HepG2 (cell line): ENCODE results near the gene EFNA4. TPM values are rescaled to one million over a fixed set of nuclear protein-coding genes. Genes with fewer than 3 reads are reported as not detected.

ENCODE experiments used
- ZNF138 ChIP-seq: sonication (generic); formaldehyde crosslinking; IDR thresholded peaks from 2 replicates; pipeline ENCODE4 v1.5.0; 2020; ENCODE audit warnings: mild to moderate bottlenecking, low read depth, missing genetic modification reagents
- ZNF644 ChIP-seq: IDR thresholded peaks from 2 replicates; pipeline ENCODE4 v1.6.1; 2016; ENCODE audit warnings: low read depth
- polyA plus RNA-seq, 8 experiments: library from polyadenylated mRNA; depleted of rRNA in 3 of 8; stranded (reverse) in 7 of 8; unstranded in 1 of 8; fragments of >200 nt; fragmentation: Illumina TruSeq in 4 of 8; extraction: Trizol in 4 of 8; gene quantifications; 2 replicates each; pipeline versions ENCODE4 v1.2.1 to v1.2.3, GENCODE V29; 2011 to 2016; ENCODE audit warnings: low read depth in 4 of 8, missing spikeins in 1 of 8, mixed read lengths in 1 of 8; ENCODE audit not compliant: insufficient read depth in 1 of 8
- total RNA-seq, 5 experiments: library from RNA; depleted of rRNA; stranded (reverse); fragments of >200 nt; fragmentation: Illumina TruSeq; extraction: Trizol; gene quantifications; 2 replicates each; pipeline ENCODE4 v1.2.3, GENCODE V29; 2016; ENCODE audit warnings: low read depth in 1 of 5
- TF ChIP-seq, protein P1 (sequence below): sonication (generic); formaldehyde crosslinking; IDR thresholded peaks from 2 replicates; pipeline ENCODE4 v1.4.0; 2020; ENCODE audit warnings: mild to moderate bottlenecking, missing genetic modification reagents
- TF ChIP-seq, protein P2 (sequence below): sonication (generic); formaldehyde crosslinking; IDR thresholded peaks from 2 replicates; pipeline ENCODE4 v1.5.1; 2020; ENCODE audit warnings: mild to moderate bottlenecking, missing genetic modification reagents, borderline replicate concordance
- TF ChIP-seq, protein P3 (sequence below), 2 experiments: sonication (generic) in 1 of 2; formaldehyde crosslinking in 1 of 2; IDR thresholded peaks; 2 replicates each; pipeline versions ENCODE4 v1.4.0 to v1.6.1; 2016 to 2020; ENCODE audit warnings: borderline replicate concordance in 1 of 2, low read depth in 1 of 2, mild to moderate bottlenecking in 1 of 2, missing genetic modification reagents in 1 of 2
- TF ChIP-seq, protein P4 (sequence below): sonication (generic); formaldehyde crosslinking; IDR thresholded peaks from 2 replicates; pipeline ENCODE4 v1.5.0; 2020; ENCODE audit warnings: mild to moderate bottlenecking, missing genetic modification reagents

EFNA4 gene
- total and polyA plus RNA-seq, 2 of the 13 experiments (the other 11 are each of a cell fraction or from before 2014, with no cell fraction given): 12.0 to 17.2 TPM

DNA sequence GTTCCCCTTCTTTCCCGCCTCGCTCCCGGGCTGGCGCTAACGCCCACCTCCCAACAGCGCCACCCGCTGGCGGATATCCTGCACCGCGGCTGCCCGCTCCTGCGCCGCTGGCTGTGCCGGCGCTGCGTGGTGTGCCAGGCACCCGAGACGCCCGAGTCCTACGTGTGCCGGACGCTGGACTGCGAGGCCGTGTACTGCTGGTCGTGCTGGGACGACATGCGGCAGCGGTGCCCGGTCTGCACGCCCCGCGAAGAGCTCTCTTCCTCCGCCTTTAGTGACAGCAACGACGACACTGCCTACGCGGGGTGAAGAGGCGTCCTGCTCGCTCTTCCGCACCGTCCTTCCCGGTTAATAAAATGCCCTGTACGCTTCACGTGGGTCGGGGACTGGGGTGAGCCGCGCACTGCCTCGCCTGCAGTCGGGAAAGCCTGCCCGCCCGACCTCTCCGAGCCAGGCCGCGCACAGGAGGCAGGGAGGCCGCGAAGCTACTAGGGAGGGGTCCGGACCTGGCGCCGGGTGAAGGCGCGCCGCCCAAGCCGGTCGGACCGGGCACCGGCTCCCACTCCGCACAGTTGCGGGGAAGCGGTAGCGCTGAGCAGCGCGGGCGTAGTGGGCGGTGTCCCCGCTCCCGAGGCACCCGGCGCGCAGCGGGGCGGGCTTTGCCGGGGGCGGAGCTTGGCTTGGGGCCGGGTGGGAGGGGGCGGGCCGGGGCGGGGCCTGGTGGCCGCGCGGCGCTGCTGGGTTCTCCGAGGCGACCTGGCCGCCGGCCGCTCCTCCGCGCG, 12.8 kb upstream of the EFNA4 start, which contains the start of gene ADAM15 (continued):
- TF ChIP-seq, protein P1, sequence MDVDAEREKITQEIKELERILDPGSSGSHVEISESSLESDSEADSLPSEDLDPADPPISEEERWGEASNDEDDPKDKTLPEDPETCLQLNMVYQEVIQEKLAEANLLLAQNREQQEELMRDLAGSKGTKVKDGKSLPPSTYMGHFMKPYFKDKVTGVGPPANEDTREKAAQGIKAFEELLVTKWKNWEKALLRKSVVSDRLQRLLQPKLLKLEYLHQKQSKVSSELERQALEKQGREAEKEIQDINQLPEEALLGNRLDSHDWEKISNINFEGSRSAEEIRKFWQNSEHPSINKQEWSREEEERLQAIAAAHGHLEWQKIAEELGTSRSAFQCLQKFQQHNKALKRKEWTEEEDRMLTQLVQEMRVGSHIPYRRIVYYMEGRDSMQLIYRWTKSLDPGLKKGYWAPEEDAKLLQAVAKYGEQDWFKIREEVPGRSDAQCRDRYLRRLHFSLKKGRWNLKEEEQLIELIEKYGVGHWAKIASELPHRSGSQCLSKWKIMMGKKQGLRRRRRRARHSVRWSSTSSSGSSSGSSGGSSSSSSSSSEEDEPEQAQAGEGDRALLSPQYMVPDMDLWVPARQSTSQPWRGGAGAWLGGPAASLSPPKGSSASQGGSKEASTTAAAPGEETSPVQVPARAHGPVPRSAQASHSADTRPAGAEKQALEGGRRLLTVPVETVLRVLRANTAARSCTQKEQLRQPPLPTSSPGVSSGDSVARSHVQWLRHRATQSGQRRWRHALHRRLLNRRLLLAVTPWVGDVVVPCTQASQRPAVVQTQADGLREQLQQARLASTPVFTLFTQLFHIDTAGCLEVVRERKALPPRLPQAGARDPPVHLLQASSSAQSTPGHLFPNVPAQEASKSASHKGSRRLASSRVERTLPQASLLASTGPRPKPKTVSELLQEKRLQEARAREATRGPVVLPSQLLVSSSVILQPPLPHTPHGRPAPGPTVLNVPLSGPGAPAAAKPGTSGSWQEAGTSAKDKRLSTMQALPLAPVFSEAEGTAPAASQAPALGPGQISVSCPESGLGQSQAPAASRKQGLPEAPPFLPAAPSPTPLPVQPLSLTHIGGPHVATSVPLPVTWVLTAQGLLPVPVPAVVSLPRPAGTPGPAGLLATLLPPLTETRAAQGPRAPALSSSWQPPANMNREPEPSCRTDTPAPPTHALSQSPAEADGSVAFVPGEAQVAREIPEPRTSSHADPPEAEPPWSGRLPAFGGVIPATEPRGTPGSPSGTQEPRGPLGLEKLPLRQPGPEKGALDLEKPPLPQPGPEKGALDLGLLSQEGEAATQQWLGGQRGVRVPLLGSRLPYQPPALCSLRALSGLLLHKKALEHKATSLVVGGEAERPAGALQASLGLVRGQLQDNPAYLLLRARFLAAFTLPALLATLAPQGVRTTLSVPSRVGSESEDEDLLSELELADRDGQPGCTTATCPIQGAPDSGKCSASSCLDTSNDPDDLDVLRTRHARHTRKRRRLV: no peak
- TF ChIP-seq ZNF644 (CRISPR knock-in tag) (no peak), ZNF138 (peak; percentile 53; the same call in 1 of the 2 replicates)
- TF ChIP-seq, protein P2, sequence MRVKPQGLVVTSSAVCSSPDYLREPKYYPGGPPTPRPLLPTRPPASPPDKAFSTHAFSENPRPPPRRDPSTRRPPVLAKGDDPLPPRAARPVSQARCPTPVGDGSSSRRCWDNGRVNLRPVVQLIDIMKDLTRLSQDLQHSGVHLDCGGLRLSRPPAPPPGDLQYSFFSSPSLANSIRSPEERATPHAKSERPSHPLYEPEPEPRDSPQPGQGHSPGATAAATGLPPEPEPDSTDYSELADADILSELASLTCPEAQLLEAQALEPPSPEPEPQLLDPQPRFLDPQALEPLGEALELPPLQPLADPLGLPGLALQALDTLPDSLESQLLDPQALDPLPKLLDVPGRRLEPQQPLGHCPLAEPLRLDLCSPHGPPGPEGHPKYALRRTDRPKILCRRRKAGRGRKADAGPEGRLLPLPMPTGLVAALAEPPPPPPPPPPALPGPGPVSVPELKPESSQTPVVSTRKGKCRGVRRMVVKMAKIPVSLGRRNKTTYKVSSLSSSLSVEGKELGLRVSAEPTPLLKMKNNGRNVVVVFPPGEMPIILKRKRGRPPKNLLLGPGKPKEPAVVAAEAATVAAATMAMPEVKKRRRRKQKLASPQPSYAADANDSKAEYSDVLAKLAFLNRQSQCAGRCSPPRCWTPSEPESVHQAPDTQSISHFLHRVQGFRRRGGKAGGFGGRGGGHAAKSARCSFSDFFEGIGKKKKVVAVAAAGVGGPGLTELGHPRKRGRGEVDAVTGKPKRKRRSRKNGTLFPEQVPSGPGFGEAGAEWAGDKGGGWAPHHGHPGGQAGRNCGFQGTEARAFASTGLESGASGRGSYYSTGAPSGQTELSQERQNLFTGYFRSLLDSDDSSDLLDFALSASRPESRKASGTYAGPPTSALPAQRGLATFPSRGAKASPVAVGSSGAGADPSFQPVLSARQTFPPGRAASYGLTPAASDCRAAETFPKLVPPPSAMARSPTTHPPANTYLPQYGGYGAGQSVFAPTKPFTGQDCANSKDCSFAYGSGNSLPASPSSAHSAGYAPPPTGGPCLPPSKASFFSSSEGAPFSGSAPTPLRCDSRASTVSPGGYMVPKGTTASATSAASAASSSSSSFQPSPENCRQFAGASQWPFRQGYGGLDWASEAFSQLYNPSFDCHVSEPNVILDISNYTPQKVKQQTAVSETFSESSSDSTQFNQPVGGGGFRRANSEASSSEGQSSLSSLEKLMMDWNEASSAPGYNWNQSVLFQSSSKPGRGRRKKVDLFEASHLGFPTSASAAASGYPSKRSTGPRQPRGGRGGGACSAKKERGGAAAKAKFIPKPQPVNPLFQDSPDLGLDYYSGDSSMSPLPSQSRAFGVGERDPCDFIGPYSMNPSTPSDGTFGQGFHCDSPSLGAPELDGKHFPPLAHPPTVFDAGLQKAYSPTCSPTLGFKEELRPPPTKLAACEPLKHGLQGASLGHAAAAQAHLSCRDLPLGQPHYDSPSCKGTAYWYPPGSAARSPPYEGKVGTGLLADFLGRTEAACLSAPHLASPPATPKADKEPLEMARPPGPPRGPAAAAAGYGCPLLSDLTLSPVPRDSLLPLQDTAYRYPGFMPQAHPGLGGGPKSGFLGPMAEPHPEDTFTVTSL (CRISPR knock-in tag): peak; percentile 58; the same call in 1 of the 2 replicates
- TF ChIP-seq, protein P3, sequence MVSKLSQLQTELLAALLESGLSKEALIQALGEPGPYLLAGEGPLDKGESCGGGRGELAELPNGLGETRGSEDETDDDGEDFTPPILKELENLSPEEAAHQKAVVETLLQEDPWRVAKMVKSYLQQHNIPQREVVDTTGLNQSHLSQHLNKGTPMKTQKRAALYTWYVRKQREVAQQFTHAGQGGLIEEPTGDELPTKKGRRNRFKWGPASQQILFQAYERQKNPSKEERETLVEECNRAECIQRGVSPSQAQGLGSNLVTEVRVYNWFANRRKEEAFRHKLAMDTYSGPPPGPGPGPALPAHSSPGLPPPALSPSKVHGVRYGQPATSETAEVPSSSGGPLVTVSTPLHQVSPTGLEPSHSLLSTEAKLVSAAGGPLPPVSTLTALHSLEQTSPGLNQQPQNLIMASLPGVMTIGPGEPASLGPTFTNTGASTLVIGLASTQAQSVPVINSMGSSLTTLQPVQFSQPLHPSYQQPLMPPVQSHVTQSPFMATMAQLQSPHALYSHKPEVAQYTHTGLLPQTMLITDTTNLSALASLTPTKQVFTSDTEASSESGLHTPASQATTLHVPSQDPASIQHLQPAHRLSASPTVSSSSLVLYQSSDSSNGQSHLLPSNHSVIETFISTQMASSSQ (IDR thresholded peaks at IDR 0.05; ENCODE audit: low read depth): no peak
- TF ChIP-seq, protein P3 (CRISPR knock-in tag; IDR thresholded peaks at IDR 0.05; ENCODE audit: borderline replicate concordance): peak; percentile 38; the same call in 1 of the 2 replicates
- TF ChIP-seq, protein P4, sequence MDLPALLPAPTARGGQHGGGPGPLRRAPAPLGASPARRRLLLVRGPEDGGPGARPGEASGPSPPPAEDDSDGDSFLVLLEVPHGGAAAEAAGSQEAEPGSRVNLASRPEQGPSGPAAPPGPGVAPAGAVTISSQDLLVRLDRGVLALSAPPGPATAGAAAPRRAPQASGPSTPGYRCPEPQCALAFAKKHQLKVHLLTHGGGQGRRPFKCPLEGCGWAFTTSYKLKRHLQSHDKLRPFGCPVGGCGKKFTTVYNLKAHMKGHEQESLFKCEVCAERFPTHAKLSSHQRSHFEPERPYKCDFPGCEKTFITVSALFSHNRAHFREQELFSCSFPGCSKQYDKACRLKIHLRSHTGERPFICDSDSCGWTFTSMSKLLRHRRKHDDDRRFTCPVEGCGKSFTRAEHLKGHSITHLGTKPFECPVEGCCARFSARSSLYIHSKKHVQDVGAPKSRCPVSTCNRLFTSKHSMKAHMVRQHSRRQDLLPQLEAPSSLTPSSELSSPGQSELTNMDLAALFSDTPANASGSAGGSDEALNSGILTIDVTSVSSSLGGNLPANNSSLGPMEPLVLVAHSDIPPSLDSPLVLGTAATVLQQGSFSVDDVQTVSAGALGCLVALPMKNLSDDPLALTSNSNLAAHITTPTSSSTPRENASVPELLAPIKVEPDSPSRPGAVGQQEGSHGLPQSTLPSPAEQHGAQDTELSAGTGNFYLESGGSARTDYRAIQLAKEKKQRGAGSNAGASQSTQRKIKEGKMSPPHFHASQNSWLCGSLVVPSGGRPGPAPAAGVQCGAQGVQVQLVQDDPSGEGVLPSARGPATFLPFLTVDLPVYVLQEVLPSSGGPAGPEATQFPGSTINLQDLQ: peak; percentile 56; the same call in 1 of the 2 replicates
